GM18907 (cell line): ENCODE results near the gene KIAA1586.
"Not testable (repeated sequence)": the region's sequence is repeated elsewhere in the genome, so short reads cannot be mapped to it uniquely, and the experiment has no call there.

ENCODE experiments used
- ATAC-seq: cut with Tn5 transposase; IDR thresholded peaks from one replicate; pipeline ENCODE4 v1.9.1; 2021; ENCODE audit warnings: mild to moderate bottlenecking, moderate library complexity; ENCODE audit not compliant: unreplicated experiment

KIAA1586 gene, protein sequence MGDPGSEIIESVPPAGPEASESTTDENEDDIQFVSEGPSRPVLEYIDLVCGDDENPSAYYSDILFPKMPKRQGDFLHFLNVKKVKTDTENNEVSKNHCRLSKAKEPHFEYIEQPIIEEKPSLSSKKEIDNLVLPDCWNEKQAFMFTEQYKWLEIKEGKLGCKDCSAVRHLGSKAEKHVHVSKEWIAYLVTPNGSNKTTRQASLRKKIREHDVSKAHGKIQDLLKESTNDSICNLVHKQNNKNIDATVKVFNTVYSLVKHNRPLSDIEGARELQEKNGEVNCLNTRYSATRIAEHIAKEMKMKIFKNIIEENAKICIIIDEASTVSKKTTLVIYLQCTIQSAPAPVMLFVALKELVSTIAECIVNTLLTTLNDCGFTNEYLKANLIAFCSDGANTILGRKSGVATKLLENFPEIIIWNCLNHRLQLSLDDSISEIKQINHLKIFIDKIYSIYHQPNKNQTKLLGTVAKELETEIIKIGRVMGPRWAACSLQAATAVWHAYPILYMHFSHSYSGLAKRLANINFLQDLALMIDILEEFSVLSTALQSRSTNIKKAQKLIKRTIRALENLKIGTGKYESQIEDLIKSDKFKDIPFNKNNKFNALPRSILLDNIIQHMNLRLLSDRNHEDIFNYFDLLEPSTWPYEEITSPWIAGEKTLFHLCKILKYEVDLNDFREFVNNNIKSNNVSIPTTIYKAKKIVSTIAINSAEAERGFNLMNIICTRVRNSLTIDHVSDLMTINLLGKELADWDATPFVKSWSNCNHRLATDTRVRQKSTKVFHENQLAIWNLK

DNA sequence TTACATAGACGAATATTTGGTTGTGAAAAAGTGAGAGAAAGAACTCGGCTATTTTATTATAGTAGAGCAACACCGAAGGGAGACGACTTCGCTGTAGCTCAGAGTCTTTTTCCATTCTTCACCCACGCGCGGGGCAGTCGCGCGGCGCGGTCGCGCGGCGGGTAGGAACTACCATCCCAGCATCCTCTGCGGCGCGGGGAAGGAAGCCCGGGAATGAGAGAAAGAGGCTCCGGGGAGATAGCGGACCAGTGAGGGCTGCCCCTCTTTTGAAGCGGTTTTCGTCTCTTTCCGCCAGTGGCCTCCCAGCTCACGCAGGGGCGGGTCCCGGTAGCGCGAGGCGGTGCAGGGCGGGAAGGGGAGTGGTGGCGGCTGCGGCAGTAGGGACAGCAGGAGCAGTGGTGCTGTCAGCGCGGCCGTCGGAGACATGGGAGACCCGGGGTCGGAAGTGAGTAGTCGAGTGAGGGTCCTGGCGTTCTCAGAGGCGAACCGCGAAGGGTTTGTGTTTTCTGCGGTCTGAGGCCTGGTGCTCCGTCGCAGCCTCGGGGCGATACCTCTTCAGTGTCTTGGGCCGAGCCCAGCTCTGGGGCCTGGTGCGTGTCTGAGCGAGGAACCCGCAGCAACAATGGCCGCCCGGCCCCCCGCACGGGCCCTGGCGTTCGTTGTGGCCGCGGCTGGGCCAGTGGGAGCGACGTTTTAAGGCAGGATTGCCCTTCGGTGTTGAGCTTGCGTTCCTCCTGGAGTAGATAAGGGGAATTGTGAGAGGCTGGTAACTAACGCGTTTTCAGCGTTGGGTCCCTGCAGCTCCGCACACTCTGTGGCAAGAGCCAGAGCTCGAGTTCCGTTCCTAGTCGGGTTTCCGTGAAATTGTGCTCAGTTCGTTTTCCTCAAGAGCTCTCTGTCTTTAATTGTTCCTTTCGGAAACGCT is at the start of gene KIAA1586:
Gene KIAA1586 (plus strand): TSS at position 362 of the 925 bp plus-strand sequence. CDS start 63 bp downstream, at position 425.
- peak; percentile 97 for ATAC-seq

DNA sequence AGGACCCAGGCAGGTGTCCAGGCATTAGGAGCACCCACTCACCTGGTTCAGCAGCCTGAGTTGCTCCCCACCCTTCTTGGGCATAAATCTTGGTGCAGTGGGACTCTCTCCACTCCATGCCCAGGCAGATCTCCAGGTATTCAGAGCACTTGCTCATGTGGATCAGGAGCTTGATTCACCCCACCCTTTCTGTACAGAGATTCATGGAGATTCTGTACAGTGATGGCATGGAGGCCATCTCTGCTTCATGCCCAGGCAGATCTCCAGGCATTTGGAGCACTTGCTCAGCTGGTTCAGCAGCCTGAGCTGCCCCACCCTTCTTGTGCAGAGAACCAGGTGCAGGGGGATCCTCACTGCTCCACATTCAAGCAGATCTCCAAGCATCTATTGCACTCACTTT is 47.4 kb upstream of the KIAA1586 start:
- ATAC-seq, result no peak

DNA sequence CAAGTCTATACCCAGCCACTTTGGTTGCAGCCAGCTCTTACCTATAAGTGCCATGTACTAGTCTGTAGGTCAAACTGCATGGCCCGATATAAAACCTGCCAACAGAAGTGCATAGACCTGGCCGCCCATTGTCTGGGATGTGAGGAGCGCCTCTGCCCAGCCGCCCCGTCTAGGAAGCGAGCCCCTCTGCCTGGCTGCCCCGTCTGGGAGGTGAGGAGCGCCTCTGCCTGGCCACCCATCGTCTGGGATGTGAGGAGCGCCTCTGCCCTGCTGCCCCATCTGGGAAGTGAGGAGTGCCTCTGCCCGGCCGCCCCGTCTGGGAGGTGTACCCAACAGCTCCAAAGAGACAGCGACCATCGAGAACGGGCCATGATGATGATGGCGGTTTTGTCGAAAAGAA is 46.7 kb upstream of the KIAA1586 start:
- not testable (repeated sequence) for ATAC-seq

DNA sequence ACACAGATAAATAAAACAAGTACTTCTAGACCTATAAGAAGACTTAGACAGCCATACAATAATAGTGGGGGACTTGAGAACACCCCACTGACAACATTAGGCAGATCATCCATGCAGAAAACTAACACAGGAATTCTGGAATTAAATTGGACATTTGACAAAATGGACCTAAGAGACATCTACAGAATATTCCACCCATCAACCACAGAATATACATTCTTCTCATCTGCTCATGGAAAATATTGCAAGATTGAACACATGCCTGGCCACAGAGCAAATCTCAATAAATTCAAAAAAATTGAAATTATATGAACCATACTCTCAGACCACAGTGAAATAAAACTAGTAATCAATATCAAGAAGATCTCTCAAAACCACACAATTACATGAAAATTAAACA is 44.3 kb upstream of the KIAA1586 start:
- no peak for ATAC-seq

GRCh38 chr6:57004292-57004691 is 42.2 kb upstream of the KIAA1586 start:
- no peak for ATAC-seq

- no peak for ATAC-seq
These were observed 40.4 kb upstream of the KIAA1586 start for GRCh38 chr6:57006101-57006500.

DNA sequence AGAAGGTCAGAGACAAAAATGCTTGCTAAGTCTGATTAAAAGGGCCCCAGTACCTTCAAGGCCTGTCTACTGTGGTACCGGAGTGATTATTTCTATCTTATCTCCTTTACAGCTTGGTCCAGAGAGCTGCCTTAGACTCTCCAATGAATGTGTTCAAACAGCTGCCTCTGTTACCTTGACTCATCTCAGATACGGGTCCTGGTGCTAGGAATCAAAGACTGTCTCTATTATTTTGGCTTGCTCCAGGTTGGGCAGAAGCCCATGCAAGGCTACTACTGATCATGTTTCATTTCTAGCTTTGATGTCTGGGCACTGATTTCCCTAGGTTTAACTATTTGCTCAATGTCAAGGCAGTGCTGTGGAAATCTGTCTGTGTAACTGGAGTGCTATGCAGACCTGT is 38.4 kb upstream of the KIAA1586 start:
- not testable (repeated sequence) for ATAC-seq

DNA sequence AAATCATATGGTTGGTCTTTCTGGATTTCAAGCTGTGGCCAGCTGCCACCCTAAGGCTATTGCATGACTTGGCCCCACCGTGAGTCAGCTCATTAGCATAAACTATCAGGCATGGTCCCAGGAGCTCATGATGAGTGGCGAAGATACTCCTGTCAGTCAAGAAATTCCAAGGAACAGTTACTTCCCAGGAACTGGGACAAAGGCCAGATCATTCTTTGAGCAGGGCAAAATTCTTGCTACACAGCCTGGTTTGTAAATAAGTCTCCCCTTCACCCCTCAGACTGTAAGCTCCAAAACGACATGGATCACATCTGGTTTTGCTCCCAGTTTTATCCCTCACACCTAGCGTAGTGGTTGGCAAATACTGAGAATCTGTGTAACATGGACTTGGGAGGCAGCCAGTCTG is 33.0 kb upstream of the KIAA1586 start:
- ATAC-seq, result no peak

DNA sequence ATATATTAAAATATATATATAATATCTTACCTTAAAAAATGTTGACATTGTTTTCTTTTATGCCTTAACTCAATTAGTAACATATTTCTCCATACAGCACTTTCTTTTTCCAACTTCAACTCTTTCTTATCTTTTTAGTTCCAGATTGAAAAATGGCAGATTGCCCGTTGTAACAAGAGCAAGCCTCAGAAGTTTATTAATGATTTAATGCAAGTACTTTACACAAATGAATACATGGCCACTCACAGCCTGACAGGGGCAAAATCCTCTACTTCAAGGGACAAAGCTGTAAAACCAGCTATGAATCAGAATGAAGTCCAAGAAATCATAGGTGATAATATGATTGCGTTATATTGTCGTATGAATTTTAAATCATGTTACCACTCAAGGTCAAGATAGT is 29.4 kb upstream of the KIAA1586 start:
- ATAC-seq, result no peak

DNA sequence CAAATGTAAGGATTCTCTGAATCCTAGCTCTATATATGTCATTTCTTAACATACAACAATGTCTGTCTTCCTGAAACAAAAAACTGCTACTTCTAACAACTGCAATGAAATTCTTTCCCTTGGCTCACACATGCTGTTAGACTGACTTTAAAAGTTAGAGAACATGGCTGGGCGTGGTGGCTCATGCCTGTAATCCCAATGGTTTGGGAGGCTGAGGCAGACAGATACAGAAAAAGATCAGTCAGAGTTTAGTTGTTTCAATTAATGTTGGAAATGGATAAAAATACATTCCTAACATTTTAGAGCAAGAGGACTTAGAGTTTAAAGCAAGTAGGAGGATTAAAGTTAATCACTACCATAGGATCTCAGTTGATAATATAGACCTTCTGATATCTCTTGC is 28.7 kb upstream of the KIAA1586 start:
- ATAC-seq, result no peak

- no peak for ATAC-seq
These were observed 27.1 kb upstream of the KIAA1586 start for GRCh38 chr6:57019434-57019833.

DNA sequence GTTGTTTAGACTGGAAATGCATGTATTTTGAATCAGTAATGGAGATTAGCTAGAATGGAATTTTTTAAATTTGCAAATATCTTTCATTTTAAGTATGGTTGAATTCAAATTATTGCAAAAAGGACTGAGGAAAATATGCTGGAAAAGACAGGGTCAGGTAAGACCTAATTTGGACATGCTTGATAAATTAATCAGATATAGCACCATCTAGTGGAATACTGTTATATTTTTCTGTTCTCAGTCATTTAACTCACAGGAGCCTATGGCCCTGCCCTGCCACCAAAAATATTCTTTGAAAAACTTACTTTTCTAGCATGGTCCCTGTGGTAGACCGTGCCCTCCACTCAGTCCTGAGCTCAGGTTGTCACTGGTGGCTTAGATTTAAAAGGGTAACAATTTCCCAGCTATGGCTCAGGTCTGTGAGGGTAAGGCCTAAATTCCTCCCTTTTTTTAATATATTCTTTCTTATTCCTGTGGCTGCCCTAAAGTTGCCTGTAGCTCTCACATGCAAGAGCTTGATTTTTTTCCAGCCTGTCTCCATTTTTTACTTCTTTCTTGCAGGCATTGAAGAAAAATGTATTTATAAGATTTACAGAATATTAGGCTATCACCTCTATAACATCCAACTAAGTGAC is 25.3 kb upstream of the KIAA1586 start:
- peak; percentile 88 for ATAC-seq

- no peak for ATAC-seq
These were observed 22.2 kb upstream of the KIAA1586 start for GRCh38 chr6:57024321-57024720.

GRCh38 chr6:57024775-57025174 is 21.7 kb upstream of the KIAA1586 start:
- ATAC-seq, result no peak

GRCh38 chr6:57026001-57026400 is 20.5 kb upstream of the KIAA1586 start:
- ATAC-seq, result no peak

DNA sequence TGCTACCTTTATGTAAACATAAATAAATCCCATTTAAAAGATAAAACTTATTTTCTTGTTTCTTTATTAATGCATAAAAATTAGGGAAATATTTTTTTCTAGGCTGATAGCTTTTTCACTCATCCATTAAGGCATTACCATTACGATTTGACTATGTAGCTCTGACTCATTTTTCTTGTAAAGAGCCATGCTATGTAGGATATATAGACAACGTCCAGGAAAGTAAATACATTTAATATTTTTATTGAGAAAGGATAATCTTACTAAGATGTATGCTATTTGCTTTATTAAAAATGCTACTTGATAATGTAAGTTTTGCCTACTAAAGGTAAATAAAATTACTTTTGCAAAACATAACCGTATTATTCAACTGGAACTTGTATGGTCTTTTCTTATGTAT is 19.2 kb upstream of the KIAA1586 start:
- no peak for ATAC-seq

- ATAC-seq, result no peak
These were observed 17.3 kb upstream of the KIAA1586 start for GRCh38 chr6:57029213-57029612.

DNA sequence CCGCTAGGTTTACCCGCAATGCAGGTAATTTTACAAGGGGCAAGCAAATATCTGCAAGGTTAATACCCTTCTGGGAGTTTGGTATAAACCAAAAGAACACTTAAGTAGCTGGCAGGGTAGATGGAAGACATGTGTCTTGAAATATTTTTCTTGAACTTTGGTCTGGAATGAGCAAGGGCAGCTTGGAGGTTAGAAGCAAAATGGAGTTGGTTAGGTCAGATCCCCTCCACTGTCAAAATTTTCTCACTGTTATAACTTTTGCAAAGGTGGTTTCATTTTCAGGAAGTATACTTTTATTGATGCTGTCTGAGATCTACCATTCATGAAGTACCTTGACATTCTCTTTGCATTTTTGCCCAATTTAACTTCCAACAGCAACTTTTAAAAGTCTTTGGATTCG is 13.3 kb upstream of the KIAA1586 start:
- ATAC-seq, result no peak

GRCh38 chr6:57035549-57035948 is 10.9 kb upstream of the KIAA1586 start:
- no peak for ATAC-seq

- ATAC-seq, result no peak
These were observed 7.6 kb upstream of the KIAA1586 start for GRCh38 chr6:57038906-57039305.

- ATAC-seq, result no peak
These were observed 6.5 kb upstream of the KIAA1586 start for GRCh38 chr6:57040011-57040410.
